GM19023 (cell line): Measurements from ENCODE around the gene ANAPC10.
"Not testable (repeated sequence)": the region's sequence is repeated elsewhere in the genome, so short reads cannot be mapped to it uniquely, and the experiment has no call there.

ENCODE experiments used
- ATAC-seq: cut with Tn5 transposase; IDR thresholded peaks from one replicate; pipeline ENCODE4 v1.9.1; 2021; ENCODE audit warnings: mild to moderate bottlenecking, moderate library complexity; ENCODE audit not compliant: unreplicated experiment

Gene ANAPC10, protein sequence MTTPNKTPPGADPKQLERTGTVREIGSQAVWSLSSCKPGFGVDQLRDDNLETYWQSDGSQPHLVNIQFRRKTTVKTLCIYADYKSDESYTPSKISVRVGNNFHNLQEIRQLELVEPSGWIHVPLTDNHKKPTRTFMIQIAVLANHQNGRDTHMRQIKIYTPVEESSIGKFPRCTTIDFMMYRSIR

DNA sequence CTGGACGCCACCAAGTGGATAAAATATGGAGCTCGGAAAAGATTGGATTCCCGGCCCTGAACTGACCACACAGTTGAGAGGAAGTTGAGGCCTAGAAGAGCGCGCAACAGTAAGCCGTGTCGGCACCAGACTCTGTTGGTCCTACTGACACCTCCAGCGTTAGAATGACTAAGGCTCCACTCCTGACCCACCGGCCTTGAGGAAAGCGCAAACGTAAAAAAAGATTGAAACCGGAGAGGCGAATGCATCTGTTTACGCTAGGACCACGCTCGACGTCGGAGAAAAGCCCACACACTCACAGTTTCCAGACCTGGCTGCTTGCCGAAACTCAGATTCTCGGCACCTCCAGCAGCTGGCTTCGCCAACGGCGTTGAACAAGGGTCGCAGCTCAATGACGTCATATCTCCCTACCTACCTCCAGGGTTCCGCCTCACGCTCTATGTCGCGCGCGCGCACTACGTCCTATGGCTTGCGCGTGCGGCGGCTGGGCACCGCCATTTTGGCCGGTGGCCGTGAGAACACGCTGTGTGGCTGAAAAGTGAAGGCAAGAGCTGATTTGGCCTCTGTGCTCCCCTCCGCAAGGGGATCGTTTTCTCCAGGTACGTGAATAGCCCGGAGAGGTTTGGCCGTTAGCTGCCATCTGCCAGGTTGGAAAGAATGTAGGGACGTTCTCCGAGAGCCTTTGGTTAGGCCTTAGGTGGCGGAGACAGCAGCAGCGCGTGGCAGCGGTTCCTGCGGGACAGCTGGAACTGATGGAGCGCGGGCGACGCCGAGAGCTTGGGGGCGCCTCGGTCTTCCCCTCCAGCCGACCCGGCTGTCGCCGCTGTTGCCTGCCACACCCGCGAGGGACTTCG, at the start of gene ANAPC10, which contains the start of gene ABCE1:
TSS of gene ANAPC10 (minus strand) at position 376 of the 854 bp plus-strand sequence. CDS start 2,097 bp downstream, outside the sequence.
TSS of gene ABCE1 (plus strand) at position 491 of the 854 bp plus-strand sequence. CDS start 6,102 bp downstream, outside the sequence.
- ATAC-seq = peak; percentile 82

DNA sequence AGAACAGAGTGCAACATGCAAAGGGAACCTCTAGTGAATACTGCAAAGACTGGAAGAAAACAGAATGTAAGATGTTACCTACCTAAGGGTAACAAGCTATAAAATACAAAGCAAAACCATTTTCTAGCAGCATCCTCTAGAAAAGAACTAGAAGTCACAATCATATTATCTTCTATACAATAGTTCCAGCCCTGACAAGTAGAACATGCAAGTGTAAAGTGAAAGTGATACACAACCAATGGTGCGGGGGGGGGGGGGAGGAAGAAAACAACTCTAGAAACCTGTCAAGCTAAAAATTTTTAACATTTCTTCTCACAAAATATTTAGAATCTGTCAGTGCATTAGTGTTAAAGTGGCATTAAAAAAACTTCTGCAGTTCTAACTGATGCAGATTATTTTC, 38.2 kb upstream of the ANAPC10 start:
- not testable (repeated sequence) for ATAC-seq

- ATAC-seq = peak; percentile 77
Measured at GRCh38 chr4:145132511-145133098, 34.6 kb upstream of the ANAPC10 start.

DNA sequence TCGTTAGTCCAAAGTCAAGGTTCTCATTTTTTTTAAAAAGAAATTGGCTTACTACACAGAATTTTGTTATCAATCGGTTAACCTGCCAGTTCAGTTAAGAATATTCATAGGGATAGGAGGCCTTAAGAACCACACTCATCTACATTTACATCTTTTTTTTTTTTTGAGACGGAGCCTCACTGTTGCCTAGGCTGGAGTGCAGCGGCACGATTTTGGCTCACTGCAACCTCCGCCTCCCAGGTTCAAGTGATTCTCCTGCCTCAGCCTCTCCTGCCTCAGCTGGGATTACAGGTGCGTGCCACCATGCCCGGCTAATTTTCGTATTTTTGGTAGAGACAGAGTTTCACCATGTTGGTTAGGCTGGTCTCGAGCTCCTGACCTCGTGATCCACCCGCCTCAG, 33.9 kb upstream of the ANAPC10 start:
- no peak for ATAC-seq

- ATAC-seq = no peak
Measured at GRCh38 chr4:145130788-145131399, 32.9 kb upstream of the ANAPC10 start.

- no peak for ATAC-seq
Measured at GRCh38 chr4:145130130-145130529, 32.1 kb upstream of the ANAPC10 start.

DNA sequence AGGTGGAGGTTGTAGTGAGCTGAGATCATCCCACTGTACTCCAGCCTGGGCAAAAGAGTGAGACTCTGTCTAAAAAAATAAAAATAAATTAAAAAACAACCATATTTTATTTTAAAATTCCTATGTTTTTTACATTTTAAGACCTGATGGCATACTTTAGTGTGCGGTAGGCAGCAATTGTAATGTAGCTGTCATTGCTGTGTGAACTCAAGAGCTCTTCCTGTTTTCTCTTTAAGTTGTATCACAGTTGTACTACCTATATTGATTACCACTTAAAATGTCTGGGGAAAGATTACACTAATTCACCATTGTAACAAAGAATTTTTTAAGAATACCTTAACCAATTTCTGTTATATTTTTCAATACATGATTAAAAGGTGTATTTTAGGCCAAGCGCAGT, 27.4 kb upstream of the ANAPC10 start:
- no peak for ATAC-seq

- ATAC-seq = no peak
Measured at GRCh38 chr4:145108128-145108527, 10.1 kb upstream of the ANAPC10 start.

DNA sequence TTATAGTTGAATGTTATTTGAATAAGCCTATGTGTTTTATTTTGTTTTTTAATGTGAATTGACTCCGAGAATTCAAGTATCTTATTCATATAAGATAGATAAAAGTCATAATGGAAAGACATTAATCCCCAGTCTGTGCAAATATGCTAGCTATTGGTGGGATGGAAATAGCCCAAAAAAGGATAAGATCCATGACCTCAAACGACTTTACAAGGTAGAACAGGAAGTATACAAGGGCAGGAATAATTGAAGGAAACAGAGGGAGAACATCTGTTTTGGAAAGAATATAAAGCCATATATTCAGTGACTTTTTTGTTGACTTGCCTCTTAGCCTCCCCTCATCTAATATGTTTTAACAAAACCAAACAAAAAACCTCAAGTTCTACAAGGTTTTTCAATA, 9.1 kb upstream of the ANAPC10 start:
- ATAC-seq = no peak

DNA sequence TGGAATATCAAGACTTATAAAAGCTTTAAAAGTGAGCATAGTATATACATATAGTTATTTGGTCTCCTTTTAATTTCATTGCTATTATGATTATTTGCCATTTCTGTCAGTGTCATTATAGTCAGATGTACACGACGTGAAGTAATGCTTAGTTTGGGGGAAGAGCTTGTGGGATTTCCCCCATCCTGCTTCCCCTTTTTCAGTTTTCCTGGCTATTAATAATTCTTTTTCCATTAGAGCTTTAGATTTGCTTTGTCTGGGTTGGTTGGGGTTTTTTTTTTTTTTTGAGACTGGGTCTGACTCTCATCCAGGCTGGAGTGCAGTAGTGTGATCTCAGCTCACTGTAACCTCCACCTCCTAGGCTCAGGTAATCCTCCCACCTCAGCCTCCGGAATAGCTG, 5.5 kb upstream of the ANAPC10 start:
- no peak for ATAC-seq

DNA sequence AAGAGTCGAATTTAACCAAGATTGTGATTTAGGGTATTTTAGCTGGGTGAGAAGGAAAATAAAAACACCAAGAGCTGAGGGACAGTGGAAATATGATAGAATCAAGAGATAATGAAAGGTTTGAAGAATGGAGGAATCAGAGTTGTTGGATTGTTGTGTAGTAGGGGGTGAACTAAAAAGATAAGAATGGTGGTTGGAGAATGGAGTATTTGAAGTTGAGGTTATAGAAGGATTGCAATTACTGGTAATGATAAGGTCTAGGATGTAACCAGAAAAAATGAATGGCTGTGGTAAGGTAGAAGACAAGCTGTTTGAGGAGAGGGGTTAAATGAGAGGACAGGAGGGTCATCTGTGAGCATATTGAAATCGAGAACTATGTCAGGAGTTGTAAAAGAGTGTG, 4.6 kb upstream of the ANAPC10 start:
- ATAC-seq = no peak

- no peak for ATAC-seq
Measured at GRCh38 chr4:145101091-145101490, 3.1 kb upstream of the ANAPC10 start.

- ATAC-seq = no peak
Measured at GRCh38 chr4:145099653-145100052, 1.7 kb upstream of the ANAPC10 start.

- ATAC-seq = peak; percentile 10
Measured at GRCh38 chr4:145098675-145099037, 660 bp upstream of the ANAPC10 start.

DNA sequence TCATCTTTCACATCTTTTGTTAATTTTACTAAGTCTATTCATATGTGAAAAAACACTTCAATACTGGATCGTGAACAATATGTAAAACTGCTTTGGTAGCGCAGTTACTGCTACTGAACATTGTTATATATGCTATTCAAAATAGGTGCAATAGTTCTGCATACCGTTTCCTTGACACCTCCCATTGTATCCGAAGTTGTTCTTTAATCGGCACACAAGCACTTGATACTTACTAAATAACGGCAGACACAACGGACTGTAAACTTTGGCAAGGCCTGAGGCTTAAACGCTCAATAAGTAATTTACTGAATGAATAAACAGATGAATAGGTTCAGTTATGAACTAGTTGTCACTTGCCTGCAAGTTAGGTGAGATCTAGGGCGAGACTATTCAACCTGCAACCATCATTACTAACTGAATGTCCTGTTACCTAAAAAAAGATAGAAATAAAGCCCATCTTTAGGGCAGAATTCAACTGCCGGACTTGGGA, 620 bp downstream of the ANAPC10 start:
- ATAC-seq = peak; percentile 0

DNA sequence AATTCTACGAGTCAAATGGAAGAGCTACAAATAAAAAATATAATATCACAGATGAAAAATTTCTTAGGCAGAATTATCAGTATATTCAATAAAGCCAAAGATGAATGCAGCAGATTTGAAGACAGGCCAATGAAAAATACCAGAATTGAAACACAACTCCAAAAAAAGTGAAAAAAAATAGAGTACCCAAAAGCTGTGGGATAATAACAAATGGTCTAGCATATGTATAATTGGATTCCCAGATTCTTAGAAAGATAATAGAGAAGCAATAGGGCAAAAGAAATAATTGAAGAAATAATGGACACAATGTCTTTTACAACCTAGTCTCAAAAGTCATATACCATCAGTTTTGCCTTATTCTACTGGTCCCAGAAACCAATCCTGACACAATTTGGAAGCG, 4.4 kb downstream of the ANAPC10 start:
- no peak for ATAC-seq

- no peak for ATAC-seq
Measured at GRCh38 chr4:145090380-145090779, 7.6 kb downstream of the ANAPC10 start.

DNA sequence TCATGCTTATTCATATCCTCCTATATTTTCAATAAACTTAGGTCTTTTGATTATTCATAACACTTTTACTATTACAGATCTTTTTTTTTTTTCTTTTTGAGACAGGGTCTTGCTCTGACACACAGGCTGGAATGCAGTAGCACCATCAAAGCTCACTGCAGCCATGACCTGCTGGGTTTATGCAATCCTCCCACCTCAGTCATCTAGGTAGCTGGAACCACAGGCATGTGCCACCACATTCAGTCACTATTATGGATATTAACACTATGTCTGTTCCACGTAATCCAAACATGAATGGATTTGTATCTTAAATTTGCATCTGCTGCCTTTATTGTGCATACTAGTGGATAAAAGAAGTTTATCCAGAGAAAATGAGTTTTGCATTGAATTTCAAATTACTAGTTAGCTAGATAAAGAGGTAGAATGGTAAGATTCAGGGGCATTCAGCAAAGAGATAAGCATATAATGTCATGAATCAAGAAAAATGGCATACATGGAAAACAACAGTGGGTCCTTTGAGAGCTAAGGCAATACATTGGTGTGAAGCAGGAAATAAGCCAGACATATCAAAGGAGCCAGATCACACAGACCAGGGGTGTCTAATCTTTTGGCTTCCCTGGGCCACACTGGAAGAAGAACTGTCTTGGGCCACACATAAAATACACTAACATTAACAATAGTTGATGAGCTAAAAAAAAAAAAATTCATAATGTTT, 13.9 kb downstream of the ANAPC10 start:
- no peak for ATAC-seq

DNA sequence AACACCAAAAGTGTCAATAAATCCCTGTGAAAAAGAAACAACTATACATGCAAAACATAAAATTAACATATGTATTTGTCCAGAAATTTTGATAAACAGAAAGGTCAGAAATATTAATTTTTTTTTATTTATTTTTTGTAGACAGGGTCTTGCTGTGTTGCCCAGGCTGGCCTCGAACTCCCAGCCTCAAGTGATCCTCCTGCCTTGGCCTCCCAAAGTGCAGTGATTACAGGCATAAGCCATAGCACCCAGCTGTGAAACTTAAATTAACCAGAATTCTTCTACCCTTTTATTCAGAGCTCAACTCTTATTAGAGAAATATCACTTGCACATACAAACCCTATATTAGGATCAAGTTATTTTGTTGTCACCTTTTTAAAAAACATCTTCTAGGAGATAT, 16.2 kb downstream of the ANAPC10 start:
- ATAC-seq = no peak

DNA sequence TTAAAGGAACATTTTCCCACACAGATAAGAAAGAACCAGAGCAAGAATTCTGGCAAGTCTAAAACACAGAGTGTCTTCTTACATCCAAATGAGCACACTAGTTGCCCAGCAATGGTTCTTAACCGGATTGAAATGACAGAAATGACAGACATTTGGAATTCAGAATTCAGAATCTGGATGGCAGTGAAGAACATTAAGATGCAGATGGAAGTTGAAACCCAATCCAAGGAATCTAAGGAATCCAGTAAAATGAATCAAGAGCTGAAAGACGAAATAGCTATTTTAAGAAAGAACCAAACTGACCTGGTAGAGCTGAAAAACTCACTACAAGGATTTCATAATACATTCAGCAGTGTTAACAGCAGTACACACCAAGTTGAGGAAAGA, 21.5 kb downstream of the ANAPC10 start:
- ATAC-seq = no peak
